Measurements from ENCODE around the gene PDE11A.

The PDE11A gene

DNA sequence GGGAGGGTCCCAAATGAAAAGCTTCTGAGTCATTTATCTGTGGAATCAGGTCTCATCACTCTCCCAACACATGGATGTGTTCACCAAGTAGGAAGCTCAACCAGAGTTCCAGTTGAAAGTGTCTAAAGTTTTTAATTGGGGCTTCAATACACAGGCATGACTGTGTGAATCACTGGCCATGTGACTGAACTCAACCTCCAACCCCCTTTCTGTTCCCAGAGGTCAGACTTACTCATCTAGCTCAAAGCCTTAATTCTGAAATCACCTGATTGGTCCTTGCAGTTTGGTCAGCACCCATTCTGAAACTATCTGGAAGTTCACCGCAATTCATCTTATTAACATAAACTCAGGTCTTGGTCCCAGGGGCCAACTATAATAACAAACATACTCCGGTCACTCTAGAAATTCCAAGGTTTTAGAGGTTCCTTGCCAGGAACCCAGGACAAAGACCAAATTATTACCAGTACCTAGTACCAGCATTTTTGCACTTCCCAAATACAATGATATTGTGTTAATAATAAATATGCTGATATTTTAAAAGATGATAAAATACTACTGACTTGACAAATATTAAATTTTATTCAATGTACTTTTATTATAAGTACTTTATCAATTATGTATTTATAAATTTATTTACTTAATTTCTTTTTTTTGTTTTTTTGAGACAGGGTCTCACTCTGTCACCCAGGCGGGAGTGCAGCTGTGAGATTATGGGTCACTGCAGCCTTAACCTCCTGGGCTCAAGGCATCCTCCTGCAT, 28.9 kb upstream of the PDE11A start:
- Histone ChIP-seq H3K9me3 (ENCODE audit: insufficient read depth, low read length, severe bottlenecking) (no peaks in the 10 kb centered on the region), H3K4me1 (ENCODE audit: insufficient read depth, low read length) (no peaks in the 10 kb centered on the region), H4K20me1 (ENCODE audit: insufficient read depth, low read length) (no peaks in the 10 kb centered on the region), H3K79me2 (ENCODE audit: insufficient read depth, low read length) (no peaks in the 10 kb centered on the region), H2AFZ (ENCODE audit: low read depth, low read length) (no peak overlapping the region), H3K27me3 (ENCODE audit: insufficient read depth, low read length, poor library complexity) (peaks cover 5% of the 10 kb centered on the region), H3K36me3 (ENCODE audit: insufficient read depth, low read length) (no peaks in the 10 kb centered on the region), H3K4me2 (ENCODE audit: insufficient read depth, low read length) (no peak overlapping the region), H3K4me3 (ENCODE audit: low read depth in 1 of 2, low read length in 2 of 2) (no peak overlapping the region), H3K27ac (ENCODE audit: low read length) (no peak overlapping the region), H3K9ac (ENCODE audit: low read depth, low read length) (no peak overlapping the region)
- TF ChIP-seq, protein P1, sequence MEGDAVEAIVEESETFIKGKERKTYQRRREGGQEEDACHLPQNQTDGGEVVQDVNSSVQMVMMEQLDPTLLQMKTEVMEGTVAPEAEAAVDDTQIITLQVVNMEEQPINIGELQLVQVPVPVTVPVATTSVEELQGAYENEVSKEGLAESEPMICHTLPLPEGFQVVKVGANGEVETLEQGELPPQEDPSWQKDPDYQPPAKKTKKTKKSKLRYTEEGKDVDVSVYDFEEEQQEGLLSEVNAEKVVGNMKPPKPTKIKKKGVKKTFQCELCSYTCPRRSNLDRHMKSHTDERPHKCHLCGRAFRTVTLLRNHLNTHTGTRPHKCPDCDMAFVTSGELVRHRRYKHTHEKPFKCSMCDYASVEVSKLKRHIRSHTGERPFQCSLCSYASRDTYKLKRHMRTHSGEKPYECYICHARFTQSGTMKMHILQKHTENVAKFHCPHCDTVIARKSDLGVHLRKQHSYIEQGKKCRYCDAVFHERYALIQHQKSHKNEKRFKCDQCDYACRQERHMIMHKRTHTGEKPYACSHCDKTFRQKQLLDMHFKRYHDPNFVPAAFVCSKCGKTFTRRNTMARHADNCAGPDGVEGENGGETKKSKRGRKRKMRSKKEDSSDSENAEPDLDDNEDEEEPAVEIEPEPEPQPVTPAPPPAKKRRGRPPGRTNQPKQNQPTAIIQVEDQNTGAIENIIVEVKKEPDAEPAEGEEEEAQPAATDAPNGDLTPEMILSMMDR (IDR thresholded peaks at IDR 0.05; ENCODE audit: borderline replicate concordance, extremely low read depth, low read length, poor library complexity, severe bottlenecking): no peak
- TF ChIP-seq EZH2 (IDR thresholded peaks at IDR 0.05; ENCODE audit: borderline replicate concordance, low read depth, low read length, severe bottlenecking): no peak
- DNase-seq (no peak), ATAC-seq (ENCODE audit: insufficient read depth, low read depth) (no peak)

DNA sequence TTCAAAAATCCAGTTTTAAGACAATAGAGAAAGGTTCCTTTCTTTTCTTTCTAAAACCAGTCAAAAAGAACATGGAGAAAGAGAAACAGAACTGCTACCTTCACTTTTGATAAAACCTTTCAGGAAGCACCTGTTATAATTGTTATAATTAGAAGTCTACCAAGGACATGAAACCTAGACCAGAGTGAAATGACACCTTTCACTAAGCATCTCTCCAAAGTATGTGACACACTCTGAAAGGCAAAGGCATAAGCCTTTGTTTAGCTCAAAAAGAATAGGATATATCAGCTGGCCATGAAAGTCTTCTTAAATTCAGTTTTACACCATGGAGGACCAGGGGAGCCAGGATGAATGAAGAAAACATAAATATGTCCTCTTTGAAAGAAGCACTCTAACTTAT, 20.9 kb upstream of the PDE11A start:
- H3K27me3 ChIP-seq (ENCODE audit: insufficient read depth, low read length, poor library complexity): peaks cover 3% of the 10 kb centered on the region
- no peaks in the 10 kb centered on the region for H3K4me1 ChIP-seq (ENCODE audit: insufficient read depth, low read length)
- TF ChIP-seq, protein P1 (IDR thresholded peaks at IDR 0.05; ENCODE audit: borderline replicate concordance, extremely low read depth, low read length, poor library complexity, severe bottlenecking): no peak
- TF ChIP-seq EZH2 (IDR thresholded peaks at IDR 0.05; ENCODE audit: borderline replicate concordance, low read depth, low read length, severe bottlenecking): no peak
- no peak for ATAC-seq (ENCODE audit: insufficient read depth, low read depth)
- H2AFZ ChIP-seq (ENCODE audit: low read depth, low read length): no peak overlapping the region
- no peaks in the 10 kb centered on the region for H4K20me1 ChIP-seq (ENCODE audit: insufficient read depth, low read length)
- H3K79me2 ChIP-seq (ENCODE audit: insufficient read depth, low read length): no peaks in the 10 kb centered on the region
- H3K4me3 ChIP-seq (ENCODE audit: low read depth in 1 of 2, low read length in 2 of 2): no peak overlapping the region
- no peaks in the 10 kb centered on the region for H3K9me3 ChIP-seq (ENCODE audit: insufficient read depth, low read length, severe bottlenecking)
- no peak overlapping the region for H3K4me2 ChIP-seq (ENCODE audit: insufficient read depth, low read length)
- no peak overlapping the region for H3K9ac ChIP-seq (ENCODE audit: low read depth, low read length)
- no peak overlapping the region for H3K27ac ChIP-seq (ENCODE audit: low read length)
- no peak for DNase-seq
- H3K36me3 ChIP-seq (ENCODE audit: insufficient read depth, low read length): no peaks in the 10 kb centered on the region

DNA sequence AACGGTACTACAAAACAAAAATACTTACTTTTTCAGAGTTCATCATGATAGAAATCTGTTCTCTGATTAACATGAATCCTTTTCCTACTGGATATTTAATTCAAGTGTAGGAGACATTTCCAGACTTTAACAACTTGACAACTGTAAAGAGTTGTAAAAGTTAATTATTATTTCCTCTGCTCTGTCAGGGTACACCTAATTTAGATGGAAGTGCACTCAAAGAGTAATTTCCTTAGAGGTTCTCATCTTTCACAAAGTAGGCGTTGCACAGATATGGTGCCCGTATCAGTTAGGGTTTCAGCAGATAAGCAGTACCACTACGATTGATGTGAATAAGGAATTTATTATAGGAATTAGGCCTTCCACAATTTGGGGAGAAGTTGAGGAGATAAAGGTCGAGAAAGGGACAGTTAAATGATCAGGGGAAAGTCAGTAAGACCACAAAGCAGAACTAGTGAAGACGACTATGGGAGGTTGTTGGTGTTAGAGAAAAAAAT, 16.2 kb upstream of the PDE11A start:
- Histone ChIP-seq H3K79me2 (ENCODE audit: insufficient read depth, low read length) (no peaks in the 10 kb centered on the region), H3K9me3 (ENCODE audit: insufficient read depth, low read length, severe bottlenecking) (no peaks in the 10 kb centered on the region), H3K9ac (ENCODE audit: low read depth, low read length) (no peak overlapping the region), H3K4me2 (ENCODE audit: insufficient read depth, low read length) (no peak overlapping the region), H2AFZ (ENCODE audit: low read depth, low read length) (no peak overlapping the region), H3K27me3 (ENCODE audit: insufficient read depth, low read length, poor library complexity) (peaks cover 3% of the 10 kb centered on the region), H3K36me3 (ENCODE audit: insufficient read depth, low read length) (no peaks in the 10 kb centered on the region), H3K27ac (ENCODE audit: low read length) (no peak overlapping the region), H3K4me1 (ENCODE audit: insufficient read depth, low read length) (no peaks in the 10 kb centered on the region), H3K4me3 (ENCODE audit: low read depth in 1 of 2, low read length in 2 of 2) (no peak overlapping the region), H4K20me1 (ENCODE audit: insufficient read depth, low read length) (no peaks in the 10 kb centered on the region)
- no peak for TF ChIP-seq EZH2 (IDR thresholded peaks at IDR 0.05; ENCODE audit: borderline replicate concordance, low read depth, low read length, severe bottlenecking)
- TF ChIP-seq, protein P1 (IDR thresholded peaks at IDR 0.05; ENCODE audit: borderline replicate concordance, extremely low read depth, low read length, poor library complexity, severe bottlenecking): no peak
- DNase-seq: no peak
- ATAC-seq (ENCODE audit: insufficient read depth, low read depth): no peak

All from DND-41 (cell line).